H1 (cell line): ENCODE measurements around the gene GRM1. TPM values are rescaled to one million over a fixed set of nuclear protein-coding genes. Genes with fewer than 3 reads are reported as not detected.

Experiments used
- ASH2L ChIP-seq: fragments of 200-600, 300-600 bp; sonication (generic); IDR thresholded peaks from one replicate; pipeline ENCODE4 v1.7.1; 2017; ENCODE audit warnings: low read length
- BACH1 ChIP-seq: IDR thresholded peaks from 2 replicates; pipeline ENCODE4 v1.6.1; 2012; ENCODE audit warnings: low read length, improper control_type of control experiment
- CTCF ChIP-seq, 3 experiments: IDR thresholded peaks; 1 replicate in 2 of 3; 2 replicates in 1 of 3; pipeline versions ENCODE4 v1.5.1 to v1.6.1; 2011; ENCODE audit warnings: low read length in 3 of 3, mild to moderate bottlenecking in 3 of 3, inconsistent platforms in 2 of 3, low read depth in 1 of 3, moderate library complexity in 1 of 3; ENCODE audit not compliant: insufficient read depth in 1 of 3; ENCODE audit errors: control extremely low read depth in 1 of 3
- EGR1 ChIP-seq: IDR thresholded peaks from 2 replicates; pipeline ENCODE4 v1.6.1; 2011; ENCODE audit warnings: low read depth, low read length, borderline replicate concordance
- HDAC6 ChIP-seq: IDR thresholded peaks from one replicate; pipeline ENCODE4 v1.7.1; 2012; ENCODE audit warnings: low read depth, mild to moderate bottlenecking, inconsistent platforms, low read length, moderate library complexity
- KDM4A ChIP-seq: IDR thresholded peaks from one replicate; pipeline ENCODE4 v1.7.1; 2012; ENCODE audit warnings: low read depth, mild to moderate bottlenecking, moderate library complexity, low read length, inconsistent platforms; ENCODE audit not compliant: severe bottlenecking
- NRF1 ChIP-seq: IDR thresholded peaks from 2 replicates; pipeline ENCODE4 v1.6.1; 2011; ENCODE audit warnings: mild to moderate bottlenecking, low read depth, low read length, improper control_type of control experiment
- RBBP5 ChIP-seq: IDR thresholded peaks from 2 replicates; pipeline ENCODE4 v1.7.1; 2012; ENCODE audit warnings: low read depth, mild to moderate bottlenecking, inconsistent platforms, low read length, moderate library complexity, borderline replicate concordance
- RFX5 ChIP-seq: IDR thresholded peaks from 2 replicates; pipeline ENCODE4 v1.6.1; 2011; ENCODE audit warnings: low read depth, low read length, improper control_type of control experiment, borderline replicate concordance
- SIRT6 ChIP-seq: IDR thresholded peaks from one replicate; pipeline ENCODE4 v1.7.1; 2012; ENCODE audit warnings: low read length, inconsistent platforms
- SIX5 ChIP-seq: IDR thresholded peaks from 2 replicates; pipeline ENCODE4 v1.6.1; 2011; ENCODE audit warnings: mild to moderate bottlenecking, low read depth, low read length
- SP4 ChIP-seq: IDR thresholded peaks from 2 replicates; pipeline ENCODE4 v1.6.1; 2012; ENCODE audit warnings: low read length, inconsistent platforms
- SUZ12 ChIP-seq: fragments of 200-600 bp; sonication (generic); IDR thresholded peaks from 2 replicates; pipeline ENCODE4 v1.6.1; 2012; ENCODE audit warnings: mild to moderate bottlenecking, inconsistent platforms, low read length, moderate library complexity, mixed read lengths
- polyA plus RNA-seq, 7 experiments: library from polyadenylated mRNA; depleted of rRNA in 3 of 7; stranded (reverse) in 5 of 7; unstranded in 2 of 7; fragments of >200 nt in 5 of 7; fragments of 200-250 nt in 2 of 7; gene quantifications; 1 replicate in 5 of 7; 2 replicates in 1 of 7; 4 replicates in 1 of 7; pipeline versions ENCODE4 v1.2.1 to v1.2.3, GENCODE V29; 2011 to 2013; ENCODE audit warnings: missing spikeins in 2 of 7, mixed read lengths in 2 of 7
- total RNA-seq: library from RNA; stranded (reverse); fragmentation: NEBNext Ultra II Directional; extraction: Animal tissue kit (Norgen Biotek cat#: 25700); gene quantifications from 2 replicates; pipeline ENCODE4 v1.2.1, GENCODE V29; 2021
- TF ChIP-seq, protein P1 (sequence below): IDR thresholded peaks from 2 replicates; pipeline ENCODE4 v1.6.1; 2012; ENCODE audit warnings: inconsistent platforms
- TF ChIP-seq, protein P2 (sequence below): IDR thresholded peaks from 2 replicates; pipeline ENCODE4 v1.6.1; 2011; ENCODE audit warnings: low read length, improper control_type of control experiment
- TF ChIP-seq, protein P3 (sequence below): IDR thresholded peaks from 2 replicates; pipeline ENCODE4 v1.6.1; 2012; ENCODE audit warnings: low read length, inconsistent platforms

The GRM1 gene
- total and polyA plus RNA-seq, 2 of the 8 experiments (the other 6 are each of a cell fraction or from before 2014, with no cell fraction given), result 0.15 to 1.3 TPM

- TF ChIP-seq ASH2L (no peak), SIRT6 (no peak), BACH1 (no peak), RBBP5 (peak; percentile 57; the same call in 1 of the 2 replicates), HDAC6 (no peak), SUZ12 (peak; percentile 52; the same call in 1 of the 2 replicates), CTCF (IDR thresholded peaks at IDR 0.05; ENCODE audit: control extremely low read depth in 1 of 3, insufficient read depth in 1 of 3, low read depth in 1 of 3, low read length in 3 of 3) (no peak), SP4 (no peak), NRF1 (no peak), SIX5 (no peak), KDM4A (peak; percentile 90), RFX5 (no peak), EGR1 (peak; percentile 73; the same call in 1 of the 2 replicates)
- TF ChIP-seq, protein P1, sequence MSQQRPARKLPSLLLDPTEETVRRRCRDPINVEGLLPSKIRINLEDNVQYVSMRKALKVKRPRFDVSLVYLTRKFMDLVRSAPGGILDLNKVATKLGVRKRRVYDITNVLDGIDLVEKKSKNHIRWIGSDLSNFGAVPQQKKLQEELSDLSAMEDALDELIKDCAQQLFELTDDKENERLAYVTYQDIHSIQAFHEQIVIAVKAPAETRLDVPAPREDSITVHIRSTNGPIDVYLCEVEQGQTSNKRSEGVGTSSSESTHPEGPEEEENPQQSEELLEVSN, result peak; percentile 67; the same call in 1 of the 2 replicates
- TF ChIP-seq, protein P2, sequence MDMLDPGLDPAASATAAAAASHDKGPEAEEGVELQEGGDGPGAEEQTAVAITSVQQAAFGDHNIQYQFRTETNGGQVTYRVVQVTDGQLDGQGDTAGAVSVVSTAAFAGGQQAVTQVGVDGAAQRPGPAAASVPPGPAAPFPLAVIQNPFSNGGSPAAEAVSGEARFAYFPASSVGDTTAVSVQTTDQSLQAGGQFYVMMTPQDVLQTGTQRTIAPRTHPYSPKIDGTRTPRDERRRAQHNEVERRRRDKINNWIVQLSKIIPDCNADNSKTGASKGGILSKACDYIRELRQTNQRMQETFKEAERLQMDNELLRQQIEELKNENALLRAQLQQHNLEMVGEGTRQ, result no peak
- TF ChIP-seq, protein P3, sequence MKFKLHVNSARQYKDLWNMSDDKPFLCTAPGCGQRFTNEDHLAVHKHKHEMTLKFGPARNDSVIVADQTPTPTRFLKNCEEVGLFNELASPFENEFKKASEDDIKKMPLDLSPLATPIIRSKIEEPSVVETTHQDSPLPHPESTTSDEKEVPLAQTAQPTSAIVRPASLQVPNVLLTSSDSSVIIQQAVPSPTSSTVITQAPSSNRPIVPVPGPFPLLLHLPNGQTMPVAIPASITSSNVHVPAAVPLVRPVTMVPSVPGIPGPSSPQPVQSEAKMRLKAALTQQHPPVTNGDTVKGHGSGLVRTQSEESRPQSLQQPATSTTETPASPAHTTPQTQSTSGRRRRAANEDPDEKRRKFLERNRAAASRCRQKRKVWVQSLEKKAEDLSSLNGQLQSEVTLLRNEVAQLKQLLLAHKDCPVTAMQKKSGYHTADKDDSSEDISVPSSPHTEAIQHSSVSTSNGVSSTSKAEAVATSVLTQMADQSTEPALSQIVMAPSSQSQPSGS, result no peak
These were observed 405.2 kb downstream of the GRM1 start (continued) for GRCh38 chr6:146433881-146434731.
